ENCODE results near the gene NPM1.

GRCh38 chr5:171459839-171460238 lies 72.2 kb downstream of the NPM1 start:
- TF ChIP-seq, protein P1, sequence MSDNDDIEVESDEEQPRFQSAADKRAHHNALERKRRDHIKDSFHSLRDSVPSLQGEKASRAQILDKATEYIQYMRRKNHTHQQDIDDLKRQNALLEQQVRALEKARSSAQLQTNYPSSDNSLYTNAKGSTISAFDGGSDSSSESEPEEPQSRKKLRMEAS (IDR thresholded peaks at IDR 0.05): no peak
- TF ChIP-seq CREB1 (IDR thresholded peaks at IDR 0.05; ENCODE audit: low read depth) (no peak), TCF12 (IDR thresholded peaks at IDR 0.05; ENCODE audit: low read depth) (no peak), NFIC (IDR thresholded peaks at IDR 0.05) (no peak), EP300 (IDR thresholded peaks at IDR 0.05; ENCODE audit: borderline replicate concordance) (no peak), EGR1 (IDR thresholded peaks at IDR 0.05) (no peak), REST (IDR thresholded peaks at IDR 0.05; ENCODE audit: low read depth) (no peak), RAD21 (IDR thresholded peaks at IDR 0.05; ENCODE audit: low read depth) (no peak), CEBPB (IDR thresholded peaks at IDR 0.05) (no peak)
- TF ChIP-seq, protein P2, sequence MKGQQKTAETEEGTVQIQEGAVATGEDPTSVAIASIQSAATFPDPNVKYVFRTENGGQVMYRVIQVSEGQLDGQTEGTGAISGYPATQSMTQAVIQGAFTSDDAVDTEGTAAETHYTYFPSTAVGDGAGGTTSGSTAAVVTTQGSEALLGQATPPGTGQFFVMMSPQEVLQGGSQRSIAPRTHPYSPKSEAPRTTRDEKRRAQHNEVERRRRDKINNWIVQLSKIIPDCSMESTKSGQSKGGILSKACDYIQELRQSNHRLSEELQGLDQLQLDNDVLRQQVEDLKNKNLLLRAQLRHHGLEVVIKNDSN (IDR thresholded peaks at IDR 0.05): no peak
